GM18868 (cell line): ENCODE data around the gene GTF3A.
A peak's percentile ranks its signal among the peaks of the same experiment; 100 is the strongest.

Experiments used
- ATAC-seq: cut with Tn5 transposase; IDR thresholded peaks from one replicate; pipeline ENCODE4 v1.9.1; 2021; ENCODE audit warnings: mild to moderate bottlenecking, moderate library complexity; ENCODE audit not compliant: unreplicated experiment

The GTF3A gene

GRCh38 chr13:27446986-27447583 lies 22.7 kb downstream of the GTF3A start:
- ATAC-seq: no peak

GRCh38 chr13:27448308-27448707 lies 23.9 kb downstream of the GTF3A start:
- no peak for ATAC-seq

DNA sequence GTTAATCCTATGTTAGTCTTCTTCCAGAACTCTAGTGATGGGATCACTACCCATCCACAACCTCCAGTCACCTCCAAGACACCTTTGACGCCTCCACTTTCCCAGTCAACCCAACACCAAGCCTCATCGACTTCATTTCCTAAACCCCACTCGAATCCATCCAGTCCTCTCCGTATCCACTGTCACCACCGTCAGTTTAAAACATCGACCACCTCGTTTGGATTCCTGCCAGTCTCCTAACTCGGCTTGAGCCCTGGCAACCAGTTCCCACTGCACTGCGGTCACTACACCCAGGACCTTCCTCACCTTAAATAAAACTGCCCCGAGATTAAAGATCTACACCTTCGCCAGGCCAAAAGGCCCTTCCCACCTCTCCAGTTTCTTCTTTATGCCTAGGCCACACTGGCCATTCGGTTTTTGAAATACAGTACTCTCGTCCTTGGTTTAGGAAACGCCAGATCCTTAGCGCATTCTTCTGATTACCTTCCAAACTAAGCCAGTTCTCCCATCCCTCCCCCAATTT lies 24.7 kb downstream of the GTF3A start:
- no peak for ATAC-seq

GRCh38 chr13:27449936-27450828 lies 25.8 kb downstream of the GTF3A start, which contains the start of gene MTIF3:
TSS of gene MTIF3 (minus strand) at chr13:27450564. CDS start at chr13:27440448, 10,116 bp downstream.
- peak; percentile 85 for ATAC-seq

DNA sequence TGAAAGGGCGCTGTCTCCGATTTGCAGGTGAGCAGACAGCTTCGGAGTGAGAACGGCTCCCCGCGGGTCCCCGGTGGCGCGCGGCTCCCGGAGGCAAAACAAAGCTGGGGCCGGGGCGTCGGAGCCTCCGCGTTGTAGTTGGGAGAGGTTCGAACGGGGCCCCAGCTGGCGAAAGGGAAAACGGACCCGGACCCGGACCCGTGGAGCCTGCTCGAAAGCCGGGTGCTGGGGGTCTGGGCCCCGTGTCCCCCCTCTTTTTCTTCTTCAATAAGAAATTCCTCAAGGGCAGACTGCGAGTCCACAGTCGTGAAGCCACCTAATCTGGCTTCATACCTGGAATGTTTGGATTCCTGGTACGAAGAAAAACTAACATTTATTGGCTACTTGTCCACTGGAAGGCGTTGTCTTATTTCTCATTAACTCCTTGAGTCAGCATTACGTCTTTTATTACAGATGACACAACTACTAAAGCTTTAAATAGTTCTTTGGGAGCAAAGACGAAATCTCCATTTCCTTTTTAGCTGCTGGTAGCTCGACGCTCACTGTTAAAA lies 26.6 kb downstream of the GTF3A start:
- ATAC-seq: no peak

DNA sequence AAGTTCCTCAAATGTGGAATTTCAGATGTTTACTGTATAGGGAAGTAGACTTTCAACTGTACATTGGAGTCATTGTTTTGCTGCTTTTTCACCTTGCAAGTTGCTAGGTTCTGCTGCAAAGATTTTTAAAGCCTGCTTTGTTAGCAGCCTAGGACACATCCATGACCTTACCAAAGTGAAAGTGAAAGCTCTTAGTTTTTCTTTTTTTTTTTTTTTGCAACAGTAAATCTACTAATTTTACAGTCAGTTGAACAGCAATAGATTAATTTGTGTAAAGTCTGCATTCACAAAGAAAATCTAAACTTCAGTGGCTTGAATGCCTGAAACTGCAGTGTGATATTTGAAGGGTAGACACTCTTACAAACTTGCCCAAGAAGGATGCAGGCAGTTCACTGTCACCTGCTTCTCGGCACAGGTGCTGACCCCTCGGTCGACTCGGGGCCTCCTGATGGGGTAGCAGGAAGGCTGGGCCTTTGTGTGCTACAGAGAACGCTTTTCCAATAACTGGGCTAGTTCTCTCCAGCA lies 31.0 kb downstream of the GTF3A start:
- ATAC-seq: no peak

GRCh38 chr13:27461940-27462584 lies 37.6 kb downstream of the GTF3A start:
- no peak for ATAC-seq

DNA sequence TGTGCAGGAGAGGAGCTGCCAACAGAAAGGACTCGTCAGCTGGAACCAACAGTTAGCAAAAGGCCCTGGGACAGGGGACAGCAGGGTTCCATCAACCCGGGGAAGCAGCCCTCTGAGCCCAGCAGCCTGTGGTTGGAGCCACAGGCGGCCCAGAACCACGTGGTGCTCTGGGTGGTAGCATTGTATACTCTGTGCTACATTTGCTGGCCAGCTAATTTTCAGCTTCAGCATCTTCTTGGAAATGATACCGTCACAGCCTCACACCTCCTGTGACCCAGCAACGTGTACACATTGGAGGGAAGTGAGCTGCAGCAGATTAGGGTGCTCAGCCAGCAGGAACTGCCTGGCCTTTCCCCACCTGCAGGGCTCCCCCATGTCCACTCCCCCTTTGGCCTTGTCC lies 39.1 kb downstream of the GTF3A start:
- no peak for ATAC-seq

DNA sequence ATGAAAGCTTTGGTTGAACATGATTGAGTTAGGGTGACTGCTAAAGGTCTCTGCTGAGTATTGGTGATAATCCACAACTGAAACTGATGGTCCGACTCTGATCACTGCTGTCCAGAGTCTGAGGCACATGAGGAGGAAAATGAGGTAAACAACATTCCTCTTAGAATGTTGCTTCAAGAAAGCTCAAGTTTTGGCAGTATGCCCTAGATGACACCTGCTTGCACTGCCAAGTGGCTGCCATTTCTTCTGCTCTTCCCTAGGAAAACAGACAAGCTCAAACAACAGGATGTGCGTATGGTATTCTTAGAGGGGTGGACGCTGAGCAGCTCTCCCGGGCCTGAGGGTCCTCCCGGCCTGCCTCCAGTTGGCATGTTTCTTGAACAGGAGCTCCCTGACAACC lies 41.2 kb downstream of the GTF3A start:
- no peak for ATAC-seq

- ATAC-seq: no peak
These were observed 42.1 kb downstream of the GTF3A start for GRCh38 chr13:27466513-27466912.

DNA sequence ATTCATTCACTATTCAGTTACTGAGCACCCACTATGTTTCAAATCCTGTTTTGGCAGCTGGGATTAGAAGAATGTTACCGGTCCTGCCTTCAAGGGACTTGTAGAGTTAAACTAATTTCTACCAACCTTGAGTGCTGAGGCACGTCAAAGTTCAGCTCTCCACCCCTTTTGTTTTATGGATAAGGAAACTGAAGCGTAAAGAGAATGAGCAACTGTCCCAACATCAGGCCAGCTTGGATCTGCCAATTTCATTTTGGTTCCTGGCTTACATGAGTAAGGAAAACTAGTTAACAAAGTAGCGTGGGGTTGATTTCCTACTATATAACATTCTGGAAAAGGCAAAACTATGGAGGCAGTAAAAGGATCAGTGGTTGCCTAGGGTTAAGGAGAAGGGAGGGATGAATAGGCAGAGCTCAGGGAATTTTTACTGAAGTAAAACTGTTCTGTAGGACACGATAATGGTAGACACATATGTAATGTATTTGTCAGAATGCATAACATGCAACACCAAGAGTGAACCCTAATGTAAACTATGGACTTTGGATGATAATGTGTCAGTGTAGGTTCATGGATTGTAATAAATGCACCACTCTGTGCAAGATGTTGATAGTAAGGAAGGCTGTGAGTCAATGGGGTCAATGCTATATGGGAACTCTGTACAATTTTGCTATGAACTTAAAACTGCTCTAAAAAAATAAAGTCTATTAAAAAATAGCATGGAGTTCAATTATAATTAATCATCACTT lies 45.8 kb downstream of the GTF3A start:
- ATAC-seq: no peak

DNA sequence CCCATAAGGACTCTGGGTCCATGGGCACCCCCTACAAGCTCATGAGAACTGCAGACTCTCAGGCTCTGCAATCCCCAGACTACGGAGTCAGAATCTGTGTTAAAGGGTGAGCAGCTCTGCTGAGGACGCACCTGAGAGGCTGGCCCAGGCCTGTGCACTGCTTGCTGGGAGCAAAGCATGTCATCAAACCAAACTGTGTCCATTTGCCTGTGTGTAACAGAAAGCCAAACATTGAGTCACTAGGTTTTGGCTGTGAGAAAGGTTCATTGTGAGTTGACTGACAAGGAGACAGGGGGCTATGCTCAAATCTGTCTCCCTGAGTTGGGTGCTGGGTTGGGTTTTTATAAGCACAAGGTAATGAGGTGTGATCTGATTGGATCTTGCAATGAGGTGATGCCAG lies 48.0 kb downstream of the GTF3A start:
- no peak for ATAC-seq

DNA sequence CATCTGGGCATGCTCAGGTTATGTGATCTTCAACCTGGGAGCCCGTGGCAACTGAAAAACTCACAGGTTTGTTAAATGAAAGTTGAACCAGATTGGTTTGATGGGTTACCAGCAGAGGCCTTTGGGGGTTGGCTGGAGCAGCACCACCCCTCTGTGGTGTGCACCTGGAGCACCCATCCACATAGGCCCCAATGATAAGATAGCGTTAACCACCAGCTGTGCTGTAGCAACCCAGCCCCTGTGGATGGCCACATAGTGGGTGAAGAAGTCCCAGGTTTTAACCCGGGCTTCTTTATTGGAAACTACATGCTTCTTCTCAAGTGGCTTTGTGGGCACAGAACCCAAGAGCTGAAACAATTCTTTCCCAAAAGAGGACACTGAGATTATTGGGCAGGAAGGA lies 48.5 kb downstream of the GTF3A start:
- ATAC-seq: no peak

DNA sequence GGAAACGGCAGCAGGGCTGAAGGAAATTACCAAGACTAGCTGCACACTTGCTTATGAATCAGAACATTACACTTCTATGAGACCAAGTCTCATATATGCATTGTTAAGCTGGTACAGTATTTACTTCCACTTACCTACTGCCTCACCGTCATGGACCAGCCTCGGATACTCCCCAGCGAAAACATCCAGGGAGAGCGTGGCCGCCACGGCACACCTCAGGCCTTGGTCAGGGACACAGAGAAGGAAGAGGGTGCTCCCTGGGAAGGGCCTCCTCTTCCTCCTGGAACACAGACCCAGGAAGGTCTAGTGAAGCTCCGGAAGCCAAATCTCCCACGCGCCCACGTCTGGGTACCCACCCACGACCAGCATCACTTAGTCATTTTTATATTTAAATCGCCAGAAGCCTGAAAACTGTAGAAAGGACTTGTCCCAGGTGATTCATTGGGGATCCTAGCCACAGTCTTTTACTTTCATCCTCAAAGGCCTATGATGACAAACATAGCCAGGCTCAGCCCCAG lies 50.4 kb downstream of the GTF3A start:
- no peak for ATAC-seq

- ATAC-seq: peak; percentile 81
These were observed 52.7 kb downstream of the GTF3A start for GRCh38 chr13:27476943-27477703.

GRCh38 chr13:27481766-27482165 lies 57.3 kb downstream of the GTF3A start:
- ATAC-seq: no peak

DNA sequence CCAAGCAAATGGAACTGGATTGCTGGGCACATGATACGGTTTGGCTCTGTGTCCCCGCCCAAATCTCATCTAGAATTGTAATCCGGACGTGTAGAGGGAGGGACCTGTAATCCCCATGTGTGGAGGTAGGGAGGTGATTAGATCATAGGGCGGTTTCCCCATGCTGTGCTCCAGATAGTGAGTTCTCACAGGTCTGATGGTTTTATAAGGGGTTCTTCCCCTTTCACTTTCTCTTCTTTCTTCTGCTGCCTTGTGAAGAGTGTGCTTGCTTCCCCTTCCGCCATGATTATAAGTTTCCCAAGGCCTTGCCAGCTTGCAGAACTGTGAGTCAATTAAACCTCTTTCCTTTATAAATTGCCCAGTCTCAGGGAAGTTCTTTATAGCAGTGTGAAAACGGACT lies 58.6 kb downstream of the GTF3A start:
- peak; percentile 97 for ATAC-seq

DNA sequence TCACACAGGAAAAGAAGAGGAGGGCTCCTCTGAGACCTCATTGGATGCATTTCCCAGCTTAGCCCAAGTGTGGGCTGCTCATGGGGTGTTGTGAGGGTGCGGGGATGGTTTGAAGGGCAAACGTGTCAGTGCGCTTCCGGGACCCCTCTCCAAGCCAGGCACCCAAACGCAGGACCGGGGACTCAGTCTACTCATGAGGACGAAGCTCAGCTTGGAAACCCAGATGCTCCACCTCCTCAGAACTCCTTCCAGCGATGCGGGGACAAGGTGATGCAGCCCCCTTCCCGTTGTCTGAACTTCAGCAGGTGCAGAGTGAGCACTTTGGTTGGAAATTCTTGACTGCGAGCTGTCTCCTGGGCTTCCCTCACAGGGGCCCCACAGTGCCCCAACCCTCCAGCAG lies 59.0 kb downstream of the GTF3A start:
- no peak for ATAC-seq
